HEK293 (cell line): ENCODE results near the gene S100A16.

Source experiments
- CTCF ChIA-PET: fragments of 350-600 bp; formaldehyde crosslinking; extraction: SDS; loops from one replicate; lab custom pipeline; 2021; ENCODE audit warnings: antibody characterized with exemption; lab: Yijun Ruan, JAX
- POLR2A ChIA-PET: fragments of 300-600 bp; formaldehyde crosslinking; extraction: SDS; loops from one replicate; lab custom pipeline; 2020; ENCODE audit warnings: antibody characterized with exemption, inconsistent platforms; lab: Yijun Ruan, JAX
- H3K27ac ChIP-seq: fragments of 200-500 bp; sonication (Bioruptor generic); 2 replicates; pipeline ENCODE4 v1.5.1; 2014; ENCODE audit warnings: low read depth, low read length, control low read depth, inconsistent platforms; ENCODE audit errors: extremely low read depth
- H3K36me3 ChIP-seq, 2 experiments: fragments of 200-500 bp in 1 of 2; sonication (Bioruptor generic) in 1 of 2; 1 replicate in 1 of 2; 2 replicates in 1 of 2; pipeline ENCODE4 v1.5.1; 2014 to 2017; ENCODE audit warnings: inconsistent platforms in 2 of 2, low read length in 2 of 2; ENCODE audit not compliant: control insufficient read depth in 2 of 2, insufficient read depth in 1 of 2
- H3K4me1 ChIP-seq: fragments of 200-500 bp; sonication (Bioruptor generic); 2 replicates; pipeline ENCODE4 v1.5.1; 2014; ENCODE audit warnings: mild to moderate bottlenecking, low read length, inconsistent platforms; ENCODE audit not compliant: control insufficient read depth, insufficient read depth
- H3K4me3 ChIP-seq: 2 replicates; pipeline ENCODE4 v1.5.1; 2011; ENCODE audit warnings: low read depth, mild to moderate bottlenecking, control low read depth, low read length, moderate library complexity
- H3K9me3 ChIP-seq: fragments of 200-500 bp; sonication (Bioruptor generic); 2 replicates; pipeline ENCODE4 v1.5.1; 2014; ENCODE audit warnings: low read depth, low read length, inconsistent platforms; ENCODE audit not compliant: control insufficient read depth, insufficient read depth
- AEBP2 ChIP-seq: fragments of 450-650 bp; formaldehyde crosslinking; IDR thresholded peaks from 2 replicates; pipeline ENCODE4 v1.5.1; 2016; ENCODE audit warnings: missing biosample characterization, missing genetic modification characterization, borderline replicate concordance
- GLIS2 ChIP-seq: fragments of 450-650 bp; formaldehyde crosslinking; IDR thresholded peaks from 2 replicates; pipeline ENCODE4 v1.5.1; 2016; ENCODE audit warnings: missing biosample characterization, missing genetic modification characterization
- HOXA7 ChIP-seq: sonication (generic); formaldehyde crosslinking; IDR thresholded peaks from 2 replicates; pipeline ENCODE4 v1.8.1; 2022; ENCODE audit warnings: missing genetic modification reagents, borderline replicate concordance
- IKZF3 ChIP-seq: fragments of 450-650 bp; IDR thresholded peaks from 2 replicates; pipeline ENCODE4 v1.5.0; 2018; ENCODE audit warnings: missing biosample characterization, mild to moderate bottlenecking, missing genetic modification characterization, moderate library complexity
- SCRT1 ChIP-seq: fragments of 450-650 bp; formaldehyde crosslinking; IDR thresholded peaks from 2 replicates; pipeline ENCODE4 v1.5.1; 2016; ENCODE audit warnings: missing biosample characterization, missing genetic modification characterization, borderline replicate concordance
- TRIM28 ChIP-seq: IDR thresholded peaks from 2 replicates; pipeline ENCODE4 v1.6.1; 2011; ENCODE audit warnings: low read length, control low read depth, borderline replicate concordance
- ZBTB1 ChIP-seq: fragments of 450-650 bp; formaldehyde crosslinking; IDR thresholded peaks from 2 replicates; pipeline ENCODE4 v1.5.1; 2016; ENCODE audit warnings: missing biosample characterization, missing genetic modification characterization
- ZBTB20 ChIP-seq: fragments of 450-650 bp; formaldehyde crosslinking; IDR thresholded peaks from 2 replicates; pipeline ENCODE4 v1.5.1; 2016; ENCODE audit warnings: missing biosample characterization, missing genetic modification characterization
- ZNF214 ChIP-seq: fragments of 450-650 bp; formaldehyde crosslinking; IDR thresholded peaks from 2 replicates; pipeline ENCODE4 v1.5.1; 2017; ENCODE audit warnings: missing biosample characterization, mild to moderate bottlenecking, missing genetic modification characterization, borderline replicate concordance
- ZNF248 ChIP-seq: fragments of 450-650 bp; formaldehyde crosslinking; IDR thresholded peaks from 2 replicates; pipeline ENCODE4 v1.5.1; 2017; ENCODE audit warnings: missing biosample characterization, missing genetic modification characterization
- ZNF26 ChIP-seq: fragments of 450-650 bp; formaldehyde crosslinking; IDR thresholded peaks from 2 replicates; pipeline ENCODE4 v1.5.1; 2016; ENCODE audit warnings: missing biosample characterization, missing genetic modification characterization
- ZNF280C ChIP-seq: fragments of 450-650 bp; formaldehyde crosslinking; IDR thresholded peaks from 2 replicates; pipeline ENCODE4 v1.5.1; 2016; ENCODE audit warnings: missing biosample characterization, missing genetic modification characterization
- ZNF341 ChIP-seq: fragments of 450-650 bp; formaldehyde crosslinking; IDR thresholded peaks from 2 replicates; pipeline ENCODE4; 2016; ENCODE audit warnings: low read depth, missing biosample characterization, missing genetic modification characterization
- ZNF48 ChIP-seq: fragments of 450-650 bp; formaldehyde crosslinking; IDR thresholded peaks from 2 replicates; pipeline ENCODE4 v1.5.1; 2016; ENCODE audit warnings: missing biosample characterization, missing genetic modification characterization
- ZNF488 ChIP-seq: fragments of 450-650 bp; formaldehyde crosslinking; IDR thresholded peaks from 2 replicates; pipeline ENCODE4 v1.5.1; 2016; ENCODE audit warnings: missing biosample characterization, missing genetic modification characterization
- TF ChIP-seq, protein P1 (sequence below): fragments of 450-650 bp; formaldehyde crosslinking; IDR thresholded peaks from 2 replicates; pipeline ENCODE4 v1.5.1; 2016; ENCODE audit warnings: missing biosample characterization, missing genetic modification characterization
- TF ChIP-seq, protein P2 (sequence below): fragments of 450-650 bp; formaldehyde crosslinking; IDR thresholded peaks from 2 replicates; pipeline ENCODE4 v1.5.1; 2017; ENCODE audit warnings: missing biosample characterization, missing genetic modification characterization
- TF ChIP-seq, protein P3 (sequence below): fragments of 450-650 bp; formaldehyde crosslinking; IDR thresholded peaks from 2 replicates; pipeline ENCODE4 v1.5.1; 2016; ENCODE audit warnings: missing biosample characterization, missing genetic modification characterization

S100A16 gene

DNA sequence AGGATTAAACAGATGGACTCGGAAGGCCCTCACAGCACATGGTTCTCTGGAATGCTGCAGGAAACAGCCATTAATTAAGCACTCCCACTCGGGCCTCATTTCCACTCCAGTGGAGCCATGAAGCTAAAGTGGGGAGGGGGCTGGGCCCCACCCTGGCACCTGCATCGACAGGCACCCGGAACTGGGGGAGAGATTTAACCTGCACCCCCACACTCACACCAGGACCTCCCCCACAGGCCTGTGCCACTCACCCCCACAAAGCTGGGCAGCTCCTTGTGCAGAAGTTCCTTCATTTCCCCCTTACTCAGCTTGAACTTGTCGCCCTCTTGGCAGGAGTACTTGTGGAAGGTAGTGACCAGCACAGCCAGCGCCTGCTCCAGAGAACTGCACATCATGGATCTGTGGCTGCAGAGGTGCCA, 49.4 kb downstream of the S100A16 start:
- Histone ChIP-seq H3K36me3 (no peaks in the 10 kb centered on the region), H3K4me3 (no peak overlapping the region), H3K27ac (no peak overlapping the region), H3K4me1 (peaks cover 7% of the 10 kb centered on the region), H3K9me3 (no peaks in the 10 kb centered on the region)
- CTCF ChIA-PET: interaction anchor here (0.6 to 1.3 kb wide), 5 partner anchors 10 to 64 kb away, joined by 3 to 6 read pairs (median 3); partner anchors contain the start of gene S100A13
- TF ChIP-seq ZNF341 (tag by site-specific recombination) (no peak), ZNF280C (no peak), ZNF214 (no peak), HOXA7 (no peak), SCRT1 (tag by site-specific recombination) (no peak), ZNF488 (tag by site-specific recombination) (no peak), ZNF48 (tag by site-specific recombination) (no peak), TRIM28 (no peak), AEBP2 (tag by site-specific recombination) (no peak), GLIS2 (tag by site-specific recombination) (no peak), ZNF248 (tag by site-specific recombination) (no peak), ZBTB1 (tag by site-specific recombination) (no peak), ZNF26 (tag by site-specific recombination) (no peak), IKZF3 (tag by site-specific recombination) (no peak), ZBTB20 (tag by site-specific recombination) (no peak)
- TF ChIP-seq, protein P1, sequence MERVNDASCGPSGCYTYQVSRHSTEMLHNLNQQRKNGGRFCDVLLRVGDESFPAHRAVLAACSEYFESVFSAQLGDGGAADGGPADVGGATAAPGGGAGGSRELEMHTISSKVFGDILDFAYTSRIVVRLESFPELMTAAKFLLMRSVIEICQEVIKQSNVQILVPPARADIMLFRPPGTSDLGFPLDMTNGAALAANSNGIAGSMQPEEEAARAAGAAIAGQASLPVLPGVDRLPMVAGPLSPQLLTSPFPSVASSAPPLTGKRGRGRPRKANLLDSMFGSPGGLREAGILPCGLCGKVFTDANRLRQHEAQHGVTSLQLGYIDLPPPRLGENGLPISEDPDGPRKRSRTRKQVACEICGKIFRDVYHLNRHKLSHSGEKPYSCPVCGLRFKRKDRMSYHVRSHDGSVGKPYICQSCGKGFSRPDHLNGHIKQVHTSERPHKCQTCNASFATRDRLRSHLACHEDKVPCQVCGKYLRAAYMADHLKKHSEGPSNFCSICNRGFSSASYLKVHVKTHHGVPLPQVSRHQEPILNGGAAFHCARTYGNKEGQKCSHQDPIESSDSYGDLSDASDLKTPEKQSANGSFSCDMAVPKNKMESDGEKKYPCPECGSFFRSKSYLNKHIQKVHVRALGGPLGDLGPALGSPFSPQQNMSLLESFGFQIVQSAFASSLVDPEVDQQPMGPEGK (tag by site-specific recombination): no peak
- TF ChIP-seq, protein P2, sequence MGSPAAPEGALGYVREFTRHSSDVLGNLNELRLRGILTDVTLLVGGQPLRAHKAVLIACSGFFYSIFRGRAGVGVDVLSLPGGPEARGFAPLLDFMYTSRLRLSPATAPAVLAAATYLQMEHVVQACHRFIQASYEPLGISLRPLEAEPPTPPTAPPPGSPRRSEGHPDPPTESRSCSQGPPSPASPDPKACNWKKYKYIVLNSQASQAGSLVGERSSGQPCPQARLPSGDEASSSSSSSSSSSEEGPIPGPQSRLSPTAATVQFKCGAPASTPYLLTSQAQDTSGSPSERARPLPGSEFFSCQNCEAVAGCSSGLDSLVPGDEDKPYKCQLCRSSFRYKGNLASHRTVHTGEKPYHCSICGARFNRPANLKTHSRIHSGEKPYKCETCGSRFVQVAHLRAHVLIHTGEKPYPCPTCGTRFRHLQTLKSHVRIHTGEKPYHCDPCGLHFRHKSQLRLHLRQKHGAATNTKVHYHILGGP (tag by site-specific recombination): no peak
- TF ChIP-seq, protein P3, sequence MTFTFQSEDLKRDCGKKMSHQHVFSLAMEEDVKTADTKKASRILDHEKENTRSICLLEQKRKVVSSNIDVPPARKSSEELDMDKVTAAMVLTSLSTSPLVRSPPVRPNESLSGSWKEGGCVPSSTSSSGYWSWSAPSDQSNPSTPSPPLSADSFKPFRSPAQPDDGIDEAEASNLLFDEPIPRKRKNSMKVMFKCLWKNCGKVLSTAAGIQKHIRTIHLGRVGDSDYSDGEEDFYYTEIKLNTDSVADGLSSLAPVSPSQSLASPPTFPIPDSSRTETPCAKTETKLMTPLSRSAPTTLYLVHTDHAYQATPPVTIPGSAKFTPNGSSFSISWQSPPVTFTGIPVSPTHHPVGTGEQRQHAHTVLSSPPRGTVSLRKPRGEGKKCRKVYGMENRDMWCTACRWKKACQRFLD (tag by site-specific recombination): no peak
- POLR2A ChIA-PET: interaction anchor here (0.8 to 1.9 kb wide), 3 partner anchors 18 to 71 kb away, joined by 3 to 7 read pairs (median 3); partner anchors contain the start of genes CHTOP, S100A4 and S100A5
